Activated T-cell treated with anti-CD3 and anti-CD28 coated beads for 48 hours (primary cell): ENCODE data around the gene CBX1.

Experiments used
- DNase-seq: peaks from one replicate; pipeline ENCODE4 v3.0.0-alpha.2; 2020; ENCODE audit warnings: low read depth

Gene CBX1

DNA sequence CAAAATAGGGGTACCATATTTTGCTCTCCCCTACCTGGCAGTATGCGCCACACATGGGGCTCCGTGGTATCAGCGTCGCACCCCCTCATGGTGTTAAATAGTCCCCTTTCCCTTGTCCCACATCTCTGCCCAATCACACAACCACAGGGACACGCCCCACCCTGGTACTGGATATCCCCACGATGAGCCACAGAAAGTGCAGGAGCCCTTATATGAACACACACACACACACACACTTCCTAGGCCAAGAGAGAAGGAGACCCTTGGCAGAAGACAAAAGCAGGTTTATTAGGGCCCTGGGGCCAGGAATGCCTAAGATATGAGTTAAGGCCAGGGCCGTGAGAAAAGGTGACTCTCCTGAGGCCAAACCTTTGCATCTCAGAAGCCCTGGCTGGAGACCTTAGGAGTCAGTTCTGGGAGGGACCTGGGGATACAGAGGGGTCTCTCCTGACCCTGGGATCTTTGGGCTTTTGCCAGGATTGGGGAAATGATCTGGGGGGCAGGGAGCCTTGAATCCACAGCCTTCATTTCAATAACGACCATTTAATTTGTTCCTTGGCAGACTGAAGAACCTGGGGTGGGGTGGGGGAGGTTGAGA is 75.3 kb downstream of the CBX1 start:
- no peak for DNase-seq

DNA sequence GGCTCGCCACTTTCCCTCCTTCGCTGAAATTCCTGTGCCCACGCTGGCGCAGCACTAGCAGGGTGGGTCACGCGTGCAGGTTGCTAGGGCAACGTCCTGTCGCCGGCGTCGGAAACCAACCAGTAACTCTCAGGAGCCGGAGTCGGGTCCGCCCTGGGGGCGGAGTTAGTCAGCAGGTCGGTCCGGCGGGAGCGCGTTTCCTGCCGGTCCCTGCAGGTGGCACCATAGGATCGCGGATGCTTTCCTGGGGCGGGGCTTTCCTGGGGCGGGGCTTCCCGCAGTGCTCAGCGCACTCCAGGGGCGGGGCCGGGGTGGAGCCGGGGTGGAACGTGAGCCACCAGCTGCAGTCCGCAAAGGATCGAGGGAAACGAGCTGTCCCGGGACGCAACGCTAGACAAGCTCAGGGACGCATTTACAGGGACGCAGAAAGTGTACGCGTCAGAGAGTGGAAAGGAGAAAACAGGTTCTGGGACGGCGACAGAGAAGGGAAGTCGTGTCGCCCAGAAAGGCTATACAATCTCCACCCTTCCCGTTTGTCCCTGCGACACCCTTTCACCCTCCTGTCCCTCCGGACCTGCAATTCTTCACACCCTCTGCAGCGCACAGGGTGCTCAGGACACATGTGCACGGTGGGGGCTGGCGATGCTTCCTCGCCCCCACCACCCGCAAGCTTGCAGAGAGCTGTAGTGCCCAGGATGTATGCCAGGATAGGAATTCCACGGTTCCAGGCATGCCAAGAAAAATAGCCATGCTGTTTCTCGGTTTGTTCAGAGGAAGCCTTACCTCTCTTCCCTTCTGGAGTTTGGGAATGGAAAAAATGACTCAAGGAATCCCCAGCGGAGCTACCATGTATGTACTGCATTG is 76.0 kb downstream of the CBX1 start:
- DNase-seq: peak; percentile 98

DNA sequence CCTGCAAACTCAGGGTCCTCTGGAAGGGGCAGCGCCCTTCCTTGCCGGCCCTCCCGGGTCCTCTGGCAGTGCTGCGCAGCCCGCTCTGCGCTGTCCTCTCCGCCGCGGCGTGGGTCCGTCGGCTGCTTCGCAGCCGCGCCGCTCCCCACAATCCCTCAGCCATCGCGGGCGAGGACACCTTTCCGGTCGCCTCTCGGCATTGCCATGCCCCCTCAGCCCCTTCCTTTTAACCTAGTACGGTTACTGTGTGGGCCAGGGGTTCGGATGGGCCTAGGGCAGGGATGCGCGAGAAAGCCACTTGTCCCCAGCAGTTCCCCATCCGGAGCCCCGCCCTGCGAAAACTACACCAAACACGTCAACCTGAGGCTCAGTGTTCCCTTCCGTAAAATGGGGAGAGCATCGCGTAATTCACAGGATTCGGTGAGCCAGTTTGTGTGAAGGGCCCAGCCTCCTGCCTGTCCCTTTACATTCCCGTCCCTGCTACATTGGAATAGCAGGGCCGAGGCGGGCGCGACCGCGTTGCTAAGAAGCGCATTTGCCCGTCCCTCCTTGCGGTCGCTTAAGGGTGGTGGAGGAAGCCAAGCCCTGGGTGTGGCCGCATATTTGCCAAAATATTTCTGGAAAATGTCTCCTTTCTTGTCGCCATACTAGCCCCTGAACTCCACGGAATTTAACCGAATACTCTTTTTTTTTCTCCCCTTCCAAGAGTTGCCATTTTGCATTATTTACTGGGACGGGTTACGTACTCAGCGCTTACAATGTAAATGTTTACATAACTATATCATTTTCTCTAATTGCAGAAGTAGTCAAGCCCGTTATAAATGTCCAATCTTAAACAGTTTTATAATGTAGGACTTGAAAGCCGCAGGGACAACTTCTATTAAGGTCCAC is 76.9 kb downstream of the CBX1 start:
- DNase-seq: peak; percentile 34

DNA sequence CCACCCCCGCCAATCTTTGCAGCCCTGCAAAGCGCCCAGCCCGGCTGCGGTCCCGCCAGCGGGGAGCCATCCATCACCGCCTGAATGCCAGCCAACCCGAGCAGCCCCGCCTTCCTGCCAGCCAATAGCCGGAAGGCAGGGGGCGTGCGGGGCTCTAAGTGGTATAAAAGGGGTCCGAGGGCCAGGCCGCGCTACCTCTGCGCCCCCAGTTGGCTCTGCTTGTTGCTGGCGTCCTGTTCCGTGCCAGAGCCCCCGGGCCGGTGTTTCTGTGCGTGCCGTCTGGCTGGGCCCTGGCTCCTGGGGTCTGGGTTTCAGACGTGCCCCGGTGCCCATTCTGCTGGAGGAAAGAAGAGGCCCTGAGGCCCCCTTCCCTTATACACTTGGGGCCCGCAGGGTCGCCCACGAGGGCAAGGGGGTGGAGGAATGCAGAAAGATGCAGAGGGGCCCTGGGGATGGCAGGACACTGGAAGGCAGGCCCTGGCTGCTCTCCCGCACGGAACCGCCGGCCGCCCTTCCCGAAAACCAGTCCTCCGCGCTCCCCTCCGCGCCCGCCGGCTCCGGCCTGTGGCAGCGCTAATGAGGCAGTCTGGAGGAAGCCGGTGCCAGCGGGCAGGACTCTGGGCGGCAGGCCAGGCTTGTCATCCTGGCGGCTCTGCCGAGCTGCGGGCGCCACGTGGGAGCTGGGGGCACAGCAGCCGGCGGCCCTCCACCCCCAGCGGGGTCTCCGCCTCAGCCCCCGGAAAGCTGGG is 77.7 kb downstream of the CBX1 start:
- peak; percentile 47 for DNase-seq

- DNase-seq: no peak
Observed at GRCh38 chr17:48022901-48023300, 78.4 kb downstream of the CBX1 start.

DNA sequence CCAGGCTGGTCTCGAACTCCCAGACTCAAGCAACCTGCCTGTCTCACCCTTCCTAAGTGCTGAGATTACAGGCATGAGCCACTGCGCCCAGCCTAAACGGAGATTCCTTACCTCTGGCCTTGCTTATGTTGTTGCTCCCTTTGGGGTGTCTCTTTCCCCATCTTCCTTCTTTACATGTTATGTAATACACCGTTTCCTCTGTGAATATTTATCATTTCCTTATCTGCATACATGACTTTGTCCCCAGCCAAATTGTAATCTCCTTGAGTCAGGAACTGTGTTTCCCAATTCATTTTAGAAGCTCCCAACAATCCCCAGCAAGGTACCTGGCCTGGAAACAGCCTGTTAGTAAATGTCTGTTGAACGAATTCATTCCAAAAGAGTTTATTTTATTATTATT is 79.3 kb downstream of the CBX1 start:
- DNase-seq: no peak
